HCT116 (cell line): Measurements from ENCODE around the gene SH3GL2.

Source experiments
- ATF3 ChIP-seq: IDR thresholded peaks from 2 replicates; pipeline ENCODE4 v1.6.1; 2012
- CEBPB ChIP-seq: IDR thresholded peaks from 2 replicates; pipeline ENCODE4 v1.6.1; 2012; ENCODE audit warnings: low read depth
- CTCF ChIP-seq, 3 experiments: fragments of 200-600 bp in 1 of 3; sonication (generic) in 1 of 3; IDR thresholded peaks in 2 of 3; conservative IDR thresholded peaks in 1 of 3; 2 replicates each; pipeline ENCODE4 v1.5.1; 2012 to 2017; ENCODE audit warnings: low read depth in 2 of 3, low read length in 2 of 3, antibody characterized with exemption in 1 of 3, borderline replicate concordance in 1 of 3, control low read depth in 1 of 3, mild to moderate bottlenecking in 1 of 3, mixed read lengths in 1 of 3, mixed run types in 1 of 3, moderate library complexity in 1 of 3; ENCODE audit not compliant: insufficient read depth in 1 of 3
- EGR1 ChIP-seq: IDR thresholded peaks from 2 replicates; pipeline ENCODE4 v1.6.1; 2012; ENCODE audit warnings: low read depth
- EZH2 ChIP-seq: fragments of 200-600 bp; sonication (generic); IDR thresholded peaks from 2 replicates; pipeline ENCODE4 v1.6.1; 2017; ENCODE audit warnings: antibody characterized with exemption, mixed run types
- MAX ChIP-seq: IDR thresholded peaks from 2 replicates; pipeline ENCODE4 v1.6.1; 2012
- POLR2A ChIP-seq: IDR thresholded peaks from 2 replicates; pipeline ENCODE4 v1.7.0; 2011; ENCODE audit warnings: borderline replicate concordance; ENCODE audit not compliant: insufficient read depth, insufficient read length; ENCODE audit errors: extremely low read depth
- RAD21 ChIP-seq: IDR thresholded peaks from 2 replicates; pipeline ENCODE4 v1.6.1; 2012; ENCODE audit warnings: low read depth, mild to moderate bottlenecking
- SP1 ChIP-seq: IDR thresholded peaks from 2 replicates; pipeline ENCODE4 v1.6.1; 2012; ENCODE audit warnings: low read depth
- YY1 ChIP-seq: IDR thresholded peaks from 2 replicates; pipeline ENCODE4 v1.6.1; 2011; ENCODE audit warnings: low read length, low read depth, moderate library complexity, mild to moderate bottlenecking; ENCODE audit not compliant: insufficient replicate concordance; ENCODE audit errors: extremely low read depth
- ZBTB33 ChIP-seq: IDR thresholded peaks from 2 replicates; pipeline ENCODE4 v1.6.1; 2011; ENCODE audit warnings: mild to moderate bottlenecking, low read length, moderate library complexity; ENCODE audit not compliant: insufficient replicate concordance; ENCODE audit errors: extremely low read depth
- ZFX ChIP-seq: fragments of 450-650 bp; IDR thresholded peaks from 2 replicates; pipeline ENCODE4 v1.6.1; 2017
- ZNF274 ChIP-seq: fragments of 200-500 bp; sonication (Bioruptor generic); IDR thresholded peaks from 2 replicates; pipeline ENCODE4 v1.6.1; 2014; ENCODE audit warnings: mild to moderate bottlenecking, low read depth, low read length, inconsistent platforms

- TF ChIP-seq CTCF (IDR thresholded peaks at IDR 0.05 in 2 of 3, conservative IDR thresholded peaks at IDR 0.05 in 1 of 3; ENCODE audit: borderline replicate concordance in 1 of 3, insufficient read depth in 1 of 3, low read depth in 2 of 3, low read length in 2 of 3) (no peak), POLR2A (no peak), RAD21 (no peak), ZFX (no peak), ATF3 (no peak), MAX (no peak), CEBPB (no peak), ZBTB33 (no peak), ZNF274 (no peak), EZH2 (no peak), SP1 (no peak), YY1 (no peak), EGR1 (no peak)
Observed at GRCh38 chr9:17731308-17731707, 152.4 kb downstream of the SH3GL2 start.
